RWPE1 (cell line): ENCODE results near the gene TMEM43.
"Not testable (repeated sequence)": the region's sequence is repeated elsewhere in the genome, so short reads cannot be mapped to it uniquely, and the experiment has no call there.

Experiments
- CTCF ChIA-PET: fragments of 350-600 bp; sonication (Branson Sonifier 250); formaldehyde crosslinking; extraction: SDS; loops from one replicate; lab custom pipeline; 2021; lab: Yijun Ruan, JAX
- POLR2A ChIA-PET: fragments of 400-600 bp; formaldehyde crosslinking; extraction: SDS; loops from one replicate; lab custom pipeline; 2020; ENCODE audit warnings: antibody characterized with exemption; ENCODE audit not compliant: low non-redundant PET; lab: Yijun Ruan, JAX
- DNase-seq: peaks from one replicate; pipeline ENCODE4 v3.0.0; 2012; ENCODE audit warnings: low spot score
- H3K27ac ChIP-seq: fragments of 450-650 bp; 2 replicates; pipeline ENCODE4 v1.5.1; 2017
- TF ChIP-seq, protein P1 (sequence below): fragments of 450-650 bp; conservative IDR thresholded peaks from 2 replicates; pipeline ENCODE4 v1.5.1; 2017; ENCODE audit warnings: low read depth, mild to moderate bottlenecking

The TMEM43 gene

DNA sequence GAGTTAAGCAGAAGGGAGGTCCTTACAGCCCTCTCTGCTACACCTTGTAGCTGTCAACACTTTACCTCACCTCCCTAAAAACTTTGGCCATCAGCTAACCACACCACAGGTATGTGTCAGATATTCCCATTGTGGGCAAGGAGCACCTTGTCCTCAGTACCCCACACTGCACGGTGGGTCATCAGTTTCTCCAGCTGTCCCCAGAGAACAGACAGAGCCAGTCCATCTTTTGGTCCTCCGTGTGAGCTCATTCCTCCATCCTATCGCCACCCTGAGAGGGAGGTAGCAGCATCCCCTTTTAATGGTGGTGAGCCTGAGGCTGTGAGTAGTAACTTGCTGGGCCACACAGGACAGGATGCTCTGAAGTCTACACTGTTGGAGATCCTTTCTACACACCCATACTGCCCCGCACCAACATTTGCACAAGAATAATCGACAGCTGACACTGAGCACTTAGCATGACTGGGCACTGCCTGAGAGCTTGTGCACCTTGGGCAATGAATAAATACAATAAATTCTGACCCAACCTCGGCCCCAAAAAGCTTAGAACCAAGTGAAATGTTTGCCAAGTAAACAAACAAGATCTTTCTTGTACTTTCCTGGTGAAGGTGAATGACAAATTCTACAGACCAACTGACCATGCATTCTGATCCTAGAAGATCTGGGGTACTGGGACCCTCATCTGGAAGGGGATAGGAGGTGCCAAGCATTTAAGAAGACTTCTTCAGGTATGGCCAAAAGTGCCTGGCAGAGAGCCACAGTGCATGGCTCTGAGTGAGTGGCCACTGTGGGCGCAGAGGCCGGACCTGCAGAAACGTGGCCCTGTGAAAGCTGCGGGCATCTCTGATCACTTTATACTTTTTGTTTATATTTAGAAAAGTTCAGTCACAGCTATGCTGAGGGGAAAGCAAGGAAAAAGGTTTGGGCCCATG is 7.1 kb upstream of the TMEM43 start:
- TF ChIP-seq, protein P1, sequence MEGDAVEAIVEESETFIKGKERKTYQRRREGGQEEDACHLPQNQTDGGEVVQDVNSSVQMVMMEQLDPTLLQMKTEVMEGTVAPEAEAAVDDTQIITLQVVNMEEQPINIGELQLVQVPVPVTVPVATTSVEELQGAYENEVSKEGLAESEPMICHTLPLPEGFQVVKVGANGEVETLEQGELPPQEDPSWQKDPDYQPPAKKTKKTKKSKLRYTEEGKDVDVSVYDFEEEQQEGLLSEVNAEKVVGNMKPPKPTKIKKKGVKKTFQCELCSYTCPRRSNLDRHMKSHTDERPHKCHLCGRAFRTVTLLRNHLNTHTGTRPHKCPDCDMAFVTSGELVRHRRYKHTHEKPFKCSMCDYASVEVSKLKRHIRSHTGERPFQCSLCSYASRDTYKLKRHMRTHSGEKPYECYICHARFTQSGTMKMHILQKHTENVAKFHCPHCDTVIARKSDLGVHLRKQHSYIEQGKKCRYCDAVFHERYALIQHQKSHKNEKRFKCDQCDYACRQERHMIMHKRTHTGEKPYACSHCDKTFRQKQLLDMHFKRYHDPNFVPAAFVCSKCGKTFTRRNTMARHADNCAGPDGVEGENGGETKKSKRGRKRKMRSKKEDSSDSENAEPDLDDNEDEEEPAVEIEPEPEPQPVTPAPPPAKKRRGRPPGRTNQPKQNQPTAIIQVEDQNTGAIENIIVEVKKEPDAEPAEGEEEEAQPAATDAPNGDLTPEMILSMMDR, result no peak
- DNase-seq, result no peak
- H3K27ac ChIP-seq, result peak overlapping the region; percentile 87
- CTCF ChIA-PET, result no interaction called here
- POLR2A ChIA-PET, result no interaction called here

DNA sequence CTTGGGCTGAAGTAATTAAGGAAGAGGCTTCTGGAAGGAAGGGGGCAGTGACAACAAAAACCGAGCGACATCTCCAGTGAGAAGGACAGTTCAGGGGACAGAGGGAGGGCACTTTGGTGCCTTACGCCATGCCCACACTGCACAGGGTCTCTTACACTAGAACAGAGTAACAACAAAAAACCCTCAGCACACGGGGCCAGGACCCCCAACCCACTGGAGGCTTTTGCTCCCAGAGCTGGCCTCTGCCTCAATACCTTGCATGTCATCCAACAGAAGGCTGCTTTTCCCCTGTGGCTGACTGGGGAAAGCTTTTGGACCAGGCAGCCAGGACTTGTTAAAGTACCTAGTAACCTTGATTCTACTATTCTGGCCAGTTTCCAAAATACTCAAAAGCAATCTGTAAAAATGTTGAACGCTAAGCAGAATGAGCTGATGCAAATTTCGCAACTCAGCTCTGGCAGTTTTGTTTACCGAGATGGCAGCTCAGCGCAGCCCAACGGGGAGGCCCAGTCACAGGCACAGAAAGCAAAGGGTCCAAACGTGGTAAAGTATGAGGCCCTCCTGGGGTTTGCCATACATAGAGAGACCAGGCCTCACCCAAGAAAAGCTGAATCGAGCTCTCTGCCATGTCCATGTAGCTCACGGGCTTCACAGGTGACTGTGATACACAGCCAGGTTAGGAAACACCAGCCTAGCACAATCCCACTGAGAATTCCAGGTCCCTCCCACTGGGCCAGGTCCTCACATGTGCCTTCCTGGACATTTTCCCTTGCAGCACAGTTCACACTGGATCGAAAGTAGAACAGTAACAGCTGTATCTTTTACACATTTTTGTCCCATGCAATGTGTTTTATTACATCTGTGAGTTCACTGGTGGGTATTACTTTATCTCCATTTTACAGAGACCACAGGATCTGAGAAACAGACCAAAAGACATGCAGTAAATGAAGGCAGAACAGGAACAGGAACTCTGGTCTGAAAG is 6.2 kb upstream of the TMEM43 start:
- H3K27ac ChIP-seq, result peak overlapping the region; percentile 87
- ChIA-PET CTCF (no interaction called here), POLR2A (no interaction called here)
- TF ChIP-seq, protein P1, result no peak
- no peak for DNase-seq

DNA sequence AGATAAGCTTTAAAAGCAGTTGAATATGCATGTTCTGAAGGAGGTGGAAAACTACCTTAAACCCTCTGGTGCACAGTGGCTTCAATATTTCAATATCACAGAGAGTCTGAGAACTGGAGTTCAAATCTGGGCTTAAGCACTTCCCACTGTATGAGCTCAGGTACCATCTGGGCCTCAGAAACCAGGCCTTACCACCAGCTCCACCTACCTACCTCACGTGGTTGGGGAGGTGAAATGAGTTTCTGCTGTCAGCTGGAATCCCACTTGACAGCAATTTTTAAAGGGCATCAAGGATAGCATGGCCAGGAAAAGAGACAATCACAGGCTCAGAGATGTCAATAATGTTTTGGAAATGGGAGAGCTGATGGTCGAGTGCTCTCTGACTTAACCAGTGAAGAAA is 5.2 kb upstream of the TMEM43 start:
- POLR2A ChIA-PET, result no interaction called here
- CTCF ChIA-PET, result no interaction called here
- peak overlapping the region; percentile 49 for H3K27ac ChIP-seq

DNA sequence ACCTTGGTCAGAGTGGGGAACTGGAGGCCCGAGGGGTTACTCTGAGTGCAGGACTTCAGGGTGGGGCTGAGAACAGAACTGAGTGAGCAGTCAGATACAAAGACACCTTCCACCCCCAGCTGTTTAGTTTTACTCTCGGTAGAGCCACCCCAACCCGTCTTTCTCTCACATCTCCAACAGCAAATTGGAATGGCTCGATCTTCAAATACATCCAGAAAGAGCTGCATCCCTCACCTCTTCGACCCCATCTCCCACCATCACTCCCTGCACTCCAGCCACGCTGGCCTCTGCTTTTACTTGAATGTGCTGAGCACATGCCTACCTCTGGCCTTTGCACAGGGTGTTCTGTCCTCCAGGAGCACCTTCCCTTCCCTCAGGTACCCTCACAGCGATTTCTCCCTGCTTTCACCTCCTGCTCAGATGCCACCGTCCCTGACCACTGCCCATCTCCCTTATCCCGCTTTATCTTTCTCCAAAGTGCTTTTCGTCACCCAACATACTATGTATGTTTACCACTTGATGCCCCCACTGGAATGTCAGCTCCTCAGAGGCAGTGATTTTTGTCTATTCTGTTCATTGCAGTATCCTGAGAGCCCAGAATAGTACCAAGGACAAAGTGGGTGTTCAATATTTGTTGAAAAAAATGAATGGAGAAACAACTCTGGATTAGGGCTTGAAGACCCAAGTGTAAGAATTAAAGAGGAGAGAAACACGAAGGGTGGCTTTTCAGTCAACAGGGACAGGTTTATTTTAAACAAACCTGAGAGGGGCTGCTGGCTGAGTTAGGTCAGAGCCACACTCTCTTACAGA is 4.5 kb upstream of the TMEM43 start:
- H3K27ac ChIP-seq, result peak overlapping the region; percentile 49
- DNase-seq, result no peak
- POLR2A ChIA-PET, result no interaction called here
- CTCF ChIA-PET, result no interaction called here
- TF ChIP-seq, protein P1, result no peak

More for the DNA sequence above, 5.2 kb upstream of the TMEM43 start:
- TF ChIP-seq, protein P1, result no peak
- no peak for DNase-seq

DNA sequence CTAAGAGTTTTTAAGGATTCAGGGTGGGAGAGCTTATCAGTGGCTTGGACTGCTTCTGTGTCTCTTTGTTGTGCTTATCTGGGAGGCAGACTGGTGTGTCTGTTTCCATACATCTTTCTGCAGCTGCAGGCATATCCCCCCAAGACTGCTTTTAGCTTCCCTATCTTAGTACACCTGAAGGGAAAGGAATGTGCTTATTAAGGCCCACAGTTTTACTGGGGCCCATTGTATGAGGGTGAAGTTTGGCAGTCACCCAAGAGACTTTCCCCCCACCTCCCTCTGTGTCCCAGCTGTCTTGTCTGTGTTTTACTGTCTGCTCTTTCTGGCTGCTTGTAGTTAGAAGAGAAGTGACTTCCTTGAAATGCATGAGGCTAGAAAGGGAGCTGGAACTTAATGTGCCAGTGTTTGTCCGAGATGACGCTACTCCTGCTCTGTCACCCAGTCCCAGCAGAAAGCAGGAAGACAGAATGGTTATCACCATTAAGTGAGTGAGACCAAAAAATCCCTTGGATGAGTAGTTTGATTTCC is 3.9 kb upstream of the TMEM43 start:
- POLR2A ChIA-PET, DNase-seq, H3K27ac ChIP-seq, CTCF ChIA-PET: not testable (repeated sequence)

DNA sequence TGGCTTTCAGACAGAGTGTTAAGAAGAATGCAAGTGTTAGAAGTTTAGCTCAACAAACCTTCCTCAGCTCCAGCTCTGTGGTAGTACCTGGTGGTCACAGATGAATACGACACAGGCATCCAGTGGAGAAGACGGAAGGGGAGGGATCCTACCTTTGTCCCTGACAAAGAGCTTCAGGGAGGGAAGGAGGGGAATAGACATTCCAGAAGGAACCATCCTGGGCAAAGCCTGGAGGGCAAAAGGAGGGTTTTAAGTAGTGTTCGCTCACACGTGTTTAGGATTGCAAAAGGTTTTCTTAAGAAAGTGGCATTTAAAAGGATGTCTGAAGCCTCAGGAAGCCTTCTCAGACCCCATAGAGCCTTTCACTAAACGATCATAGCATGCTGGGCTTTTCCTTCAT is 3.0 kb upstream of the TMEM43 start:
- DNase-seq, result no peak
- H3K27ac ChIP-seq, result no peak overlapping the region
- CTCF ChIA-PET, result no interaction called here
- TF ChIP-seq, protein P1, result no peak
- POLR2A ChIA-PET, result no interaction called here
